Activated naive CD4-positive, alpha-beta T cell treated with anti-CD3 and anti-CD28 coated beads, Interleukin-2, amount 10 ng/mL, durations not matched to agents 7 days and 5 days (primary cell): Measurements from ENCODE around the gene TMEM9B.
A peak's percentile ranks its signal among the peaks of the same experiment; 100 is the strongest.
"Not testable (repeated sequence)": the region's sequence is repeated elsewhere in the genome, so short reads cannot be mapped to it uniquely, and the experiment has no call there.

Experiments
- CTCF ChIA-PET: fragments of 350-600 bp; sonication (Branson Sonifier 250); formaldehyde crosslinking; loops from one replicate; lab custom pipeline; 2021; ENCODE audit warnings: antibody characterized with exemption; lab: Charles Lee
- DNase-seq: peaks from one replicate; pipeline ENCODE4 v3.0.0-alpha.2; 2020
- H3K27ac Mint-ChIP-seq: one replicate; pipeline ENCODE4 v1.8.0; 2021; ENCODE audit warnings: mild to moderate bottlenecking, moderate library complexity, mixed read lengths
- H3K27me3 Mint-ChIP-seq: one replicate; pipeline ENCODE4 v1.8.0; 2021; ENCODE audit warnings: mild to moderate bottlenecking, mixed read lengths
- H3K36me3 Mint-ChIP-seq: one replicate; pipeline ENCODE4 v1.8.0; 2021; ENCODE audit warnings: mixed read lengths
- H3K4me1 Mint-ChIP-seq: one replicate; pipeline ENCODE4 v1.8.0; 2021; ENCODE audit warnings: mixed read lengths
- H3K4me3 Mint-ChIP-seq: one replicate; pipeline ENCODE4 v1.8.0; 2021; ENCODE audit warnings: mild to moderate bottlenecking, moderate library complexity, mixed read lengths
- H3K9me3 Mint-ChIP-seq: one replicate; pipeline ENCODE4 v1.8.0; 2021; ENCODE audit warnings: mixed read lengths

The TMEM9B gene

DNA sequence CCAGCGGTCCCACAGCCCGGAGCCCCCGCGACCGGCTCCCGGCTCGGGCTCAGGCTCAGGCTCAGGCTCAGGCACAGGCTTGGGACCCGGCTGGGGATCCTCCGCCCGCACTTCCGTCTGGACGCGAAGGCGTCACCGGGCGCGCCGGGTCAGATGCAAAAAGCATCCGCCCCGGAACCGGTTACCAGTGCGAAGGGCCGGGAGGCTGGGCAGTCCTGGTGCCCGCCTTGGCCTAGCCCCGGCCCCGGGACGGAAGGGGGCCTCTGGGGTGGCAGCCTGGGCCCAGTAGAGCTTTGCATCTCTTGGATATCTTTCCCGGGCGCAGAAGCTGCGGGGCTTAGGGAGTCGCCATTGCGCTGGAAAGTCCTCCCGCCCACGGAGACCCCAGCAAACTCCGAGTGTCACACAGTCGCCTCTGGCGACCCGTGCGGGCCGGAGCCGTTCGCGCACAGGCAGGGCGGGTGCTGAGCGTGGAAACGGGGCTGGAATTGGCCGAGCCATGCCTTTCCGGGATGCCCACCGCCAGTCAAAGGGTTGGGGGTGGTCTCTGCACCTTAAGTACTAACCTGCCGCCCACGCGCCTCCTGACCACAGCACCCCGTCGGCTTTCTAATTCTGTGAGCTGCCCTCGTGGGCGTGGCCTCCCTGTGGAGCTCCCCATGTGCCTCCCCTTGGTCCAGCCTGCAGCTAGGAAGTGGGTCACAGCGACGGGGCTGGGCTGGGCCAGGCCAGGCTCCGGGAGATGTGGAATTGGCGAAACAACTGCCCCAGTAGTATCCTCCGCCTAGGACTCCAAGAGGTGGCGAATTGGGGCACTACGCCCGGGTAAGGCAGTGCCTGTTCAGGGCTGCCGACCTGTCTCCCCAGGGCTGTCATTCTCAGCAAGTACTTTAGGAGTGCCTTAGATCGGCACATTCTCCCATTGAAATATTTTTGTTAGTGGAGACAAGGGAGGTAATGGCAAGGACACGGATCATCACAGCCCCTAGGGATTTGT, at the start of gene TMEM9B:
TSS of gene TMEM9B (minus strand) at position 119 of the 997 bp plus-strand sequence. CDS start 129 bp downstream, outside the sequence.
- Mint-ChIP-seq H3K9me3 (no peaks in the 10 kb centered on the region), H3K27ac (peak within 1 kb of the TSS; percentile 95), H3K4me1 (peaks cover 36% of the 10 kb centered on the region), H3K27me3 (no peaks in the 10 kb centered on the region), H3K4me3 (peak within 1 kb of the TSS; percentile 97), H3K36me3 (peaks cover 17% of the 10 kb centered on the region)
- peak; percentile 88 for DNase-seq
- CTCF ChIA-PET, result interaction anchor here (1.3 to 3.0 kb wide), 5 partner anchors 49 to 276 kb away, joined by 3 to 17 read pairs (median 4); no protein-coding TSS in a partner anchor

DNA sequence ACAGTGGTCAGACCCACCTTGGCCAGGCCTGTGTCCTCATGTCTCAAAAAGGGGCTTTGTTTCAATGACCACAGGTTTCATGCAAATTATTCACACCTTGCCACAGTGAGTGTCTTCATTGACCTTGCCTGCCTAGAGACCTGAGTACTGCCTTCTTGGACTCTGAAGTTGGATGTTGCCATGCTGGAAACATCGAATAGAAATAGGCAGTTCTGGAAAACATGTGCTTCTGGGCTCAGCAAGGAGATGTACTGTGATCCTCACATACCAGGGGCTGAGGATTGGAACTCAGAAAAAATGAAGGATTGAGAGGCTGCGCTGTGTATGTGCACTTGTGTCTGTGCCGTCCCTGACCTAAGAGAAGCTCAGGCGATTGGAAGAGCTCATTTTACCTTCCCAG, 49.1 kb upstream of the TMEM9B start:
- Mint-ChIP-seq H3K36me3 (no peaks in the 10 kb centered on the region), H3K27ac (no peak overlapping the region), H3K4me3 (no peak overlapping the region), H3K27me3 (peaks cover 22% of the 10 kb centered on the region), H3K9me3 (no peaks in the 10 kb centered on the region), H3K4me1 (peaks cover 23% of the 10 kb centered on the region)
- no peak for DNase-seq
- CTCF ChIA-PET, result interaction anchor here (1.0 to 9.0 kb wide), 5 partner anchors 18 to 493 kb away, joined by 3 to 158 read pairs (median 5); no protein-coding TSS in a partner anchor

DNA sequence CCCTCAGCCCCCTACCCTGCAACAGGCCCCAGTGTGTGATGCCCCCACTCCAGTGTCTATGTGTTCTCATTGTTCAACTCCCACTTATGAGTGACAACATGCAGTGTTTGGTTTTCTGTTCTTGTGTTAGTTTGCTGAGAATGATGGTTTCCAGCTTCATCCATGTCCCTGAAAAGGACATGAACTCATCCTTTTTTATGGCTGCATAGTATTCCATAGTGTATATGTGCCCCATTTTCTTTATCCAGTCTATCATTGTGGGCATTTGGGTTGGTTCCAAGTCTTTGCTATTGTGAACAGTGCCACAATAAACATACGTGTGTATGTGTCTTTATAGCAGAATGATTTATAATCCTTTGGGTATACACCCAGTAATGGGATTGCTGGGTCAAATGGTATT, 45.3 kb upstream of the TMEM9B start:
- CTCF ChIA-PET, result interaction anchor here (1.2 kb wide), 1 partner anchor 128 kb away, joined by 3 read pairs; no protein-coding TSS in a partner anchor
- not testable (repeated sequence) for DNase-seq, H3K36me3 Mint-ChIP-seq, H3K4me1 Mint-ChIP-seq, H3K27ac Mint-ChIP-seq, H3K9me3 Mint-ChIP-seq, H3K4me3 Mint-ChIP-seq
- peaks cover 61% of the 10 kb centered on the region for H3K27me3 Mint-ChIP-seq

DNA sequence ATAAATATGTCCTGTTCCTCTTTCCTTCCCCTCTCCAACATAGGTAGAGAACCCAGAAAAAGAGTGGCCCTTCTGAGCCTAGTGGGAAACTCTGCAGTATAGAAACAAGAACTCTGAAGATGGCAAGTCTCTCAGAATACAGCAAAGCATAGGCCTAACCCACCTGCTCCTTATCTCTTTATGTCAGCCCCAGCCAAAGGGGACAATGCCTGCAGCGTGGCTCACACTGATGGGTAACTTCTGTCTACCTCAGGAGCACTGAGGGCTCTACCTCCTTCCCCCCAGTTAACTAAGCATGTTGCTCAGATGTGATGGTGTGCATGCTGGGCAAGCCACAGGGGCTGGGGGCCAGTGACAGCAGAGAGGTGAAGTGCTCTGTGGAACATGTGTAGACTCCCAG, 44.4 kb upstream of the TMEM9B start:
- Mint-ChIP-seq H3K27me3 (peaks cover 69% of the 10 kb centered on the region), H3K9me3 (no peaks in the 10 kb centered on the region), H3K27ac (no peak overlapping the region), H3K36me3 (no peaks in the 10 kb centered on the region), H3K4me3 (no peak overlapping the region), H3K4me1 (peaks cover 7% of the 10 kb centered on the region)
- DNase-seq, result no peak
- CTCF ChIA-PET, result no interaction called here

DNA sequence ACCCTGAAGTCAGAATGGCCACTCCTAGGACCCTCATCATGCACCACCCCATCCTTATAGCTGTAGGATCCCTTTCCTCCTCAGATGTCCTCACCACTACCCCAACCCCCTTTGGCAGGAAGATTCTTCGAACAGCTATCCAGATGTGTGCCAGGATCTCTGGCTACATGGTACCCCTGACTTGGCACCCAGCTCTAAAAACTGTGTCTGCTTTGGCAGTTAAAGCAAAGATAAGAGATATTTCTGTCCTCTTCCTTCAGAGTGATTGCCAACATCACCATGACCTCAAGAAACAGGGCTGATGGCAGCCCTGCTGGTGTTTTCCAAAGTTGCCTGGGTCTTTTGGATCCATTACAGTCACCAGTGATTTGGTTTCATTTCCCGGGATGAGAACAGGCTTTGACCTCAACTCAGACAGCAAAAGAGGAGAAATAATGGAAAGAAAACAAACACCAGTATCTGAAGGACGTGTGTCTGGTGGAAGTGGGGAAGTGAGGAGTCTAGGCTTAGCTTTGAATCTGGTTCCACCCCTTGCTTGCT, 43.8 kb upstream of the TMEM9B start:
- no peaks in the 10 kb centered on the region for H3K36me3 Mint-ChIP-seq
- peaks cover 69% of the 10 kb centered on the region for H3K27me3 Mint-ChIP-seq
- H3K27ac Mint-ChIP-seq, result no peak overlapping the region
- no peak for DNase-seq
- CTCF ChIA-PET, result interaction anchor here (1.5 kb wide), 1 partner anchor 52 kb away, joined by 3 read pairs; no protein-coding TSS in a partner anchor
- no peaks in the 10 kb centered on the region for H3K9me3 Mint-ChIP-seq
- H3K4me1 Mint-ChIP-seq, result peaks cover 11% of the 10 kb centered on the region
- H3K4me3 Mint-ChIP-seq, result no peak overlapping the region

DNA sequence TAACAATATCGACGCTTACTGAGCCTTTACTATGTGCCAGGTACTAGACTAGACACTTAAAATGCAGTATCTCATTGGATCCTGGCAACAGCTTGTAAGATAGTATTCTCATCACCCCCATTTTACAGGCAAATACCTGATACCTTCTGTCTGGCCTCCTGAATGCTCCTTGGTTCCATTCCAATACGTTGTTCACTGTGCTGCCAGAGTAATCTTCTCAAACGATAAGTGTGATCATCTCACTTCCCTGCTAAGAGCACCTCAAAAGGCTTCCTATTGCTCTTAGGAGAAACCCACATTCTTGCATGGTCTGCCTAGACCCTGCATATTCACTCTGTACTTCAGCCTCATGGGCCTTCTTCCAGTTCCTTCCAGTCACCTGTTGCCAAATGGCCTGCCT, 40.8 kb upstream of the TMEM9B start:
- DNase-seq, result no peak
- H3K9me3 Mint-ChIP-seq, result no peaks in the 10 kb centered on the region
- peaks cover 84% of the 10 kb centered on the region for H3K27me3 Mint-ChIP-seq
- peaks cover 1% of the 10 kb centered on the region for H3K36me3 Mint-ChIP-seq
- CTCF ChIA-PET, result interaction anchor here (2.7 kb wide), 1 partner anchor 10 kb away, joined by 16 read pairs; no protein-coding TSS in a partner anchor
- no peak overlapping the region for H3K27ac Mint-ChIP-seq
- H3K4me1 Mint-ChIP-seq, result peaks cover 22% of the 10 kb centered on the region
- peak overlapping the region; percentile 39 for H3K4me3 Mint-ChIP-seq

DNA sequence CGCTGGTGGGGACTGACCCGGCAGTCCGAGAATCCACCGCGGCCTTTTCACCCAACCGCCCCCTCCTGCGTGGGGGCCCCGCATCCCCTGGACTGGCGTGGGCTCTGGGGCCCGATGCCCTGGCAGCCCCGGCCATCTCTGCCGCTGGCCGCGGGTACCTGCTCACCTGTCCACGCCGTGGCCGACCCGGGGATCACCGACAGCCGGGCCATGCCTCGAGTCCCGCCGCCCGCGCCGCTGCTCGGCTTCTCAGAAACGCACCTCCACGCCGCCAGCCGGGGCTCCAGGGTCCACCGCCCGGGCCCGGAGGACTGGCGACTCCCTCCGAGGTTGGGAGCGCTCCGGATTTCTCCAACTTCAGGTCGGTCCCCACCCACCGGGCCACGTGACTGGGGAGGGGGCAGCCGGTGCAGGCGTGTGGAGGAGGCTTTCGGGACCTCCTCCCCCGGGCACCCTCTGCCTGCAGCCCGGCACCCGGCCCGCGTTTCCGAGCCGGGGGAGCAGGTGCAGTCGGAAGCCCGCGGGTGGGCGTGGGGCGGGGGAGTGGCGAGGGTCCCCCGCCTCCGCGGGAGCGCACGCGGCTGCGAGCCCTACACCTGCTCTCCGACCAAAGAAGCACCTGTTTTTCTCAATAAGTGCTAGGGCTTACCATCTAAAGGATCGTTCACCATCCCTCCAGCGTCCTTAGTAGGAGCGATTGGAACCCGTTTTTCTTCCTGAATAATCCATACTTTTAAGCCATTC, 40.1 kb upstream of the TMEM9B start:
- CTCF ChIA-PET, result no interaction called here

DNA sequence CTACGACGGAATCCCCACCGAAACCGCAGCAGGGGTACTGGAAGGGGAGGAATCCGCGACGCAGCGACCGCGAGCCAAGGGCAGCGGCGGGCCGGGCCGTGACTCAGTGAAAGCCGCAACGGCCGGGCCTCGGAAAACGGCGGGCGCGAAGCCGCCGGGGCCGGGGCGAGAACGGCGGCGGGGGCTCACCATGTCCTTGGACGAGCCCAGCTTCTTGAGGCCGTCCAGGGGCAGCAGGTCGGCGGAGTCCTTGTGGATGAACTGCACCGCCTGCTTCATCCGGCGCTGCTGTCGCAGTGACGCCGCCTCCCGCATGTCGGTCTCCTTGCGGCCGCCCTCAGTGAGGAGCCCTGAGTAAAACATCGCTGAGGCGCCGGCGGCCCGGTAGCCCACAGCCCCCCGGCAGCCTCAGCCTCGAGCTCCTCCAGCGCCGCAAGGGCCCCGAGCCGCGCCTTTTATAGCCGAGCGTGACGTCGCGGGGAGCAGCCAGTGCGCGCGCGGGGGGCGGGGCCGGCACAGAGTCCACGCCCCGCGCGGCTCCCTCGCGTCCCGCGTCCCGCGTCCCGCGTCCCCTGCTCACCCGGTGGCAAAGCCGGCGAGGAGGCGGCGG, 39.4 kb upstream of the TMEM9B start, which contains the start of gene NRIP3:
TSS of gene NRIP3 (minus strand) at position 429 of the 610 bp plus-strand sequence. CDS start at position 363, 66 bp downstream.
- CTCF ChIA-PET, result no interaction called here
- peaks cover 83% of the 10 kb centered on the region for H3K27me3 Mint-ChIP-seq
- H3K27ac Mint-ChIP-seq, result no peak within 1 kb of the TSS
- H3K9me3 Mint-ChIP-seq, result no peaks in the 10 kb centered on the region
- H3K4me1 Mint-ChIP-seq, result peaks cover 22% of the 10 kb centered on the region
- peak within 1 kb of the TSS; percentile 73 for H3K4me3 Mint-ChIP-seq
- H3K36me3 Mint-ChIP-seq, result peaks cover 1% of the 10 kb centered on the region
- DNase-seq, result peak; percentile 84

More for the DNA sequence above, 40.1 kb upstream of the TMEM9B start:
- Mint-ChIP-seq H3K9me3 (no peaks in the 10 kb centered on the region), H3K27me3 (peaks cover 86% of the 10 kb centered on the region), H3K27ac (no peak overlapping the region), H3K4me1 (peaks cover 22% of the 10 kb centered on the region), H3K36me3 (peaks cover 1% of the 10 kb centered on the region), H3K4me3 (peak overlapping the region; percentile 39)
- peak; percentile 44 for DNase-seq

DNA sequence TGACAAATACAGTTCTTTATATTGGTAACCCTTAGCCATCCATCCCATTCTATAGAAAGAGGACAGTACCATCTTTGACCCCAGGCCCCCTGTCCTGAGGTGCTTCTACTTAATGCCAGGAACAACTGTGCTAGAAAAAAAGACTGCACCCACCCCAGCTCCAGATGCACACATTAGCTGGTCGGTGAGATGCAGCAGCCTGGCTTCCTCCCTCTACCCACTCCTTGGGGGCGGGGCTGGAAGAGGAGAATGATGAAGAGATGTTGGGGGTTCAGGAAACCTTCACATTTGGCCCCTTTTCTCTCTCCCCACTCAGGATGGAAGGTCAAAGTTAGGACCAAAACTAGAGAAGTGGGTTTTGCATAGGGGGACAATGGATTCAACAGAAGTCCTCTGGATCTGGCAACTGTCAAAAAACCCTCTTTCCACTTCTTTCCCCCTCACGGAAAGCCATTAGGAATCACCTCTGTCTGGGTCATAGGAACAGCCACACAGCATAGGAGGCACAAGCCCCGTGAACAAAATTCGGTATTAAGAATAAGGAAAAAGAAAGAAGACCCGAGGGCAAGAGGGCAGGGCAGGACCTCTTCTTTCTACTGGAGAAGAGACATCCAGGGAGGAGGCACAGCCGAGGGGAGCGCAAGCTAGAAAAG, 38.8 kb upstream of the TMEM9B start:
- Mint-ChIP-seq H3K36me3 (peaks cover 1% of the 10 kb centered on the region), H3K27me3 (peaks cover 76% of the 10 kb centered on the region), H3K4me3 (peak overlapping the region; percentile 73), H3K4me1 (peaks cover 22% of the 10 kb centered on the region), H3K27ac (no peak overlapping the region), H3K9me3 (no peaks in the 10 kb centered on the region)
- DNase-seq, result no peak
- CTCF ChIA-PET, result no interaction called here

DNA sequence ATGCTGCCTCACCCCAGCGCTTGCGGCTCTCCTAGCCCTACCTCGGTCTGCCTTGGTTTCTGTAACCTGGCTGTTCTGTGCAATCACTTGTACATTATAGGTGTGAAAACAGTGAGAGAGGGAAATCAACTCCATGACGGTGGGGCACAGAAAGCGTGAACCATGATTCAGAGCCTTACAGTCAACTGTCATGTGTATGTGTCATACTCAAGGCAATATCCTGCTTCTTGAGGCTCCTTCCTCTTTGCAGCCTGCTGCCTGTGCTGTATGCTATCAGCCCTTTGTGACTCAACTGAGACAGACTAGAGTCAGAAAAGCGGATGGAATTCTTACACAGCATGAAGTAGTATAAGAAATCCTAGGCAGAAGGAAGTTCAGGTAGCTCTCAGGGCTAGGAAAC, 37.5 kb upstream of the TMEM9B start:
- Mint-ChIP-seq H3K36me3 (peaks cover 1% of the 10 kb centered on the region), H3K4me1 (peaks cover 22% of the 10 kb centered on the region), H3K9me3 (no peaks in the 10 kb centered on the region), H3K27me3 (peaks cover 63% of the 10 kb centered on the region), H3K27ac (no peak overlapping the region), H3K4me3 (no peak overlapping the region)
- CTCF ChIA-PET, result no interaction called here
- no peak for DNase-seq

DNA sequence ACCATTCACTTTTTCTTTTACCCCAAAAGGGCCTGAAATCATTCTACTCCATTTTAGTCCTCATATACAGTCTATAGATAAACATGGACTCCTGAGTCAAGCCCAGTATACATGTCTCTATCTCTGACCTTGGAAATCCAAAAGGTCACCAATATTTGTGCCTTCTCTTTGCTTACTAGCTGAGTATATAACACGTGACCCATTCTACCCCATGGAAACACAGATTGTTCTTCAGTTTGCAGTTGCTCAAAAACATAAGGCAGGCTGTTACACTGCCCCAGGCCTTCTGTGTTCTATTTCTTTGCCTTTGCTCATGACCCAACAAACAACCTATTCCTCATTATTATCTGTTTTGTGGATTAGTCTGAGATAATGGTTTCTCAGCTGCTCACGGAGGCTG, 33.8 kb upstream of the TMEM9B start:
- Mint-ChIP-seq H3K27me3 (peaks cover 31% of the 10 kb centered on the region), H3K27ac (no peak overlapping the region), H3K4me3 (no peak overlapping the region), H3K4me1 (peaks cover 11% of the 10 kb centered on the region), H3K36me3 (peaks cover 1% of the 10 kb centered on the region), H3K9me3 (no peaks in the 10 kb centered on the region)
- CTCF ChIA-PET, result interaction anchor here (0.8 to 1.5 kb wide), 6 partner anchors 10 to 140 kb away, joined by 3 to 5 read pairs (median 4); no protein-coding TSS in a partner anchor
- no peak for DNase-seq

DNA sequence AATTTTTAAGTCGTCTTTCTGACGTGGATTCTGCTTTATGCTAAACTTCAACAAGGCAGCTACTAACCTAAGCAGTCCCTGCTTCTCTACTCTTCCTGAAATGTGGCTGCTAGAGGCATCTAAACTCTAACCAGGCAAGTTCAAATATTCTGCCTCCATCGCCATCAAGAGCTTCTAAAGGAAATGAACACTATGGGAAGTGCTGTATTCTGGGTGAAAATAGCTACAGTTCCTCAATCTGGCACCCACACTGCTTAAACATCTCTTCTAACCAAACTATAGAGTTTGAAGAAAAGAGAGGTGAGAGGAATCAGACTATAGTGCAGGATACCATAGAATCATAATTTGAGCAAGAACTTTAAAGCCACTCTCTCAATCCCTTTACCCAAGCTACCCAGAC, 33.2 kb upstream of the TMEM9B start:
- no peak for DNase-seq
- Mint-ChIP-seq H3K36me3 (peaks cover 1% of the 10 kb centered on the region), H3K9me3 (no peaks in the 10 kb centered on the region), H3K4me3 (no peak overlapping the region), H3K27me3 (peaks cover 30% of the 10 kb centered on the region), H3K27ac (no peak overlapping the region), H3K4me1 (peaks cover 6% of the 10 kb centered on the region)
- CTCF ChIA-PET, result interaction anchor here (0.8 to 1.5 kb wide), 6 partner anchors 9 to 141 kb away, joined by 3 to 5 read pairs (median 4); no protein-coding TSS in a partner anchor

DNA sequence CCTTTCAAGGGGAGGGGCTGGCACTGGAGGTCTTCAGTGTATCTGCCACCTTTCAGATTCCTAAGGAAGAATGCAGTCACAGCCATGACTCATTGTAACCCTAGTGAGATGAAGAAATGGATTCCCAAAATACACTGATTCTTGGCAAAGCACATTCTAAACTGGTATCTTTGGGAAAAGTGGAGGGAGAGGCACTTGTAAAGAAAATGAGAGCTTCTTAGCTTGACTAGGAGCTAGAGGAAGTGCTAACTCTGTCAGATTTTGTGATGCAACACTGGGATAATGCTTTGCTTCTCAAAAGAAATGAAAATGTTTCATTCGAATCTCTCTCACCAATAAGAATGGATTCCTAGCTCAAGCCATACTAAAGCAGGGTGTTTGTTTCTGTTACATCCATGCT, 25.2 kb upstream of the TMEM9B start:
- Mint-ChIP-seq H3K9me3 (no peaks in the 10 kb centered on the region), H3K27me3 (peaks cover 19% of the 10 kb centered on the region), H3K36me3 (no peaks in the 10 kb centered on the region), H3K4me3 (no peak overlapping the region), H3K4me1 (peaks cover 5% of the 10 kb centered on the region), H3K27ac (no peak overlapping the region)
- no peak for DNase-seq
- CTCF ChIA-PET, result interaction anchor here (0.6 kb wide), 1 partner anchor 29 kb away, joined by 3 read pairs; no protein-coding TSS in a partner anchor
